PC-9 (cell line): ENCODE results near the gene ZSWIM3. TPM values are rescaled to one million over a fixed set of nuclear protein-coding genes. Genes with fewer than 3 reads are reported as not detected.

Experiments
- BruUV-seq: library from RNA; stranded (reverse); fragments of 400-500 nt; replicated peaks from 2 replicates; lab custom pipeline; 2021; lab: Mats Ljungman, UMichigan
- CTCF ChIA-PET: fragments of 300-600 bp; sonication (Branson Sonifier 250); formaldehyde crosslinking; loops from one replicate; lab custom pipeline; 2022; ENCODE audit warnings: antibody characterized with exemption; lab: Charles Lee
- POLR2A ChIA-PET: fragments of 300-600 bp; sonication (Branson Sonifier 250); formaldehyde crosslinking; loops from one replicate; lab custom pipeline; 2022; ENCODE audit warnings: antibody characterized with exemption; ENCODE audit not compliant: unreplicated experiment; lab: Charles Lee
- DNase-seq, 2 experiments: peaks; one replicate each; pipeline versions ENCODE4 v3.0.0 to v3.0.0-alpha.2; 2015 to 2022; ENCODE audit warnings: mixed read lengths in 1 of 2
- H2AFZ ChIP-seq: fragments of 200-600 bp; sonication (generic); 2 replicates; pipeline ENCODE4 v1.8.1; 2017; ENCODE audit warnings: antibody characterized with exemption
- H3F3A ChIP-seq: fragments of 200-600 bp; sonication (generic); 2 replicates; pipeline ENCODE4 v1.8.1; 2017; ENCODE audit warnings: antibody characterized with exemption, mild to moderate bottlenecking, low read depth; ENCODE audit not compliant: insufficient read depth
- H3K27ac ChIP-seq: fragments of 200-600 bp; sonication (generic); 2 replicates; pipeline ENCODE4 v1.6.1; 2016; ENCODE audit warnings: mixed run types
- H3K27me3 ChIP-seq: fragments of 200-600 bp; sonication (generic); 2 replicates; pipeline ENCODE4 v1.6.1; 2016; ENCODE audit warnings: low read depth, mixed run types; ENCODE audit not compliant: insufficient read depth
- H3K36me3 ChIP-seq: fragments of 200-600 bp; sonication (generic); 2 replicates; pipeline ENCODE4 v1.6.1; 2016; ENCODE audit warnings: low read depth, mixed run types
- H3K4me1 ChIP-seq: fragments of 200-600 bp; sonication (generic); replicated peaks from 2 replicates; pipeline ENCODE4 v1.6.1; 2016; ENCODE audit warnings: mixed run types; ENCODE audit not compliant: insufficient read depth
- H3K4me2 ChIP-seq: fragments of 200-600 bp; sonication (generic); 2 replicates; pipeline ENCODE4 v1.6.1; 2017; ENCODE audit warnings: mixed run types
- H3K4me3 ChIP-seq: fragments of 200-600 bp; sonication (generic); 2 replicates; pipeline ENCODE4 v1.6.1; 2016; ENCODE audit warnings: mixed run types
- H3K79me2 ChIP-seq: fragments of 200-600 bp; sonication (generic); 2 replicates; pipeline ENCODE4 v1.6.1; 2017; ENCODE audit warnings: low read depth, mixed run types
- H3K9me2 ChIP-seq: fragments of 200-600 bp; sonication (generic); 2 replicates; pipeline ENCODE4 v1.8.1; 2017; ENCODE audit warnings: mild to moderate bottlenecking; ENCODE audit not compliant: insufficient read depth
- H3K9me3 ChIP-seq: fragments of 200-600 bp; sonication (generic); 2 replicates; pipeline ENCODE4 v1.8.1; 2016; ENCODE audit warnings: low read depth; ENCODE audit not compliant: insufficient read depth
- H4K20me1 ChIP-seq: fragments of 200-600 bp; sonication (generic); 2 replicates; pipeline ENCODE4 v1.8.1; 2017; ENCODE audit not compliant: insufficient read depth
- EZH2 ChIP-seq: fragments of 200-600 bp; sonication (generic); IDR thresholded peaks from 2 replicates; pipeline ENCODE4 v1.8.0; 2017; ENCODE audit warnings: antibody characterized with exemption, low read depth
- intact Hi-C: fragments of 100-400 bp; cut with micrococcal nuclease; formaldehyde crosslinking; loops from one replicate; pipeline ENCODE4 v1.10.0; 2022; ENCODE audit not compliant: unreplicated experiment
- total RNA-seq: library from RNA; stranded (reverse); gene quantifications from 2 replicates; pipeline ENCODE4 v1.2.3, GENCODE V29; 2021
- TF ChIP-seq, protein P1 (sequence below): fragments of 200-600 bp; sonication (generic); conservative IDR thresholded peaks from 2 replicates; pipeline ENCODE4 v1.6.1; 2017; ENCODE audit warnings: mixed run types, antibody characterized with exemption, mild to moderate bottlenecking, moderate library complexity

The ZSWIM3 gene
- total RNA-seq, 1 experiment from 2014 or later: 2.7 TPM

- TF ChIP-seq, protein P1, sequence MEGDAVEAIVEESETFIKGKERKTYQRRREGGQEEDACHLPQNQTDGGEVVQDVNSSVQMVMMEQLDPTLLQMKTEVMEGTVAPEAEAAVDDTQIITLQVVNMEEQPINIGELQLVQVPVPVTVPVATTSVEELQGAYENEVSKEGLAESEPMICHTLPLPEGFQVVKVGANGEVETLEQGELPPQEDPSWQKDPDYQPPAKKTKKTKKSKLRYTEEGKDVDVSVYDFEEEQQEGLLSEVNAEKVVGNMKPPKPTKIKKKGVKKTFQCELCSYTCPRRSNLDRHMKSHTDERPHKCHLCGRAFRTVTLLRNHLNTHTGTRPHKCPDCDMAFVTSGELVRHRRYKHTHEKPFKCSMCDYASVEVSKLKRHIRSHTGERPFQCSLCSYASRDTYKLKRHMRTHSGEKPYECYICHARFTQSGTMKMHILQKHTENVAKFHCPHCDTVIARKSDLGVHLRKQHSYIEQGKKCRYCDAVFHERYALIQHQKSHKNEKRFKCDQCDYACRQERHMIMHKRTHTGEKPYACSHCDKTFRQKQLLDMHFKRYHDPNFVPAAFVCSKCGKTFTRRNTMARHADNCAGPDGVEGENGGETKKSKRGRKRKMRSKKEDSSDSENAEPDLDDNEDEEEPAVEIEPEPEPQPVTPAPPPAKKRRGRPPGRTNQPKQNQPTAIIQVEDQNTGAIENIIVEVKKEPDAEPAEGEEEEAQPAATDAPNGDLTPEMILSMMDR: no peak
- no peak for TF ChIP-seq EZH2
- ChIA-PET POLR2A (interaction anchor here (0.5 kb wide), 1 partner anchor 14 kb away, joined by 3 read pairs; no protein-coding TSS in a partner anchor), CTCF (no interaction called here)
- H2AFZ ChIP-seq: no peak overlapping the region
- no peaks in the 10 kb centered on the region for H3K9me2 ChIP-seq
- H3K9me3 ChIP-seq: no peaks in the 10 kb centered on the region
- H3K36me3 ChIP-seq: no peaks in the 10 kb centered on the region
- no peak overlapping the region for H3K27ac ChIP-seq
- H3F3A ChIP-seq: peaks cover 16% of the 10 kb centered on the region
- no peak overlapping the region for H3K4me2 ChIP-seq
- H3K27me3 ChIP-seq: no peaks in the 10 kb centered on the region
- no peak overlapping the region for H3K4me3 ChIP-seq
- intact Hi-C loops: no loop called here
- no peak for DNase-seq
- no peaks in the 10 kb centered on the region for H3K79me2 ChIP-seq
- no TSS peak for BruUV-seq
- no peaks in the 10 kb centered on the region for H4K20me1 ChIP-seq
- H3K4me1 ChIP-seq: peaks cover 13% of the 10 kb centered on the region; the same call in 1 of the 2 replicates
These were observed 62.4 kb downstream of the ZSWIM3 start for GRCh38 chr20:45919542-45920399.

GRCh38 chr20:45920462-45921336 lies 63.3 kb downstream of the ZSWIM3 start:
- DNase-seq: no peak
- no peak overlapping the region for H3K4me3 ChIP-seq
- intact Hi-C loops: no loop called here
- peaks cover 15% of the 10 kb centered on the region; the same call in 1 of the 2 replicates for H3F3A ChIP-seq
- no peaks in the 10 kb centered on the region for H3K9me2 ChIP-seq
- CTCF ChIA-PET: interaction anchor here (1.2 kb wide), 1 partner anchor 49 kb away, joined by 4 read pairs; no protein-coding TSS in a partner anchor
- no peaks in the 10 kb centered on the region for H3K36me3 ChIP-seq
- H2AFZ ChIP-seq: no peak overlapping the region
- POLR2A ChIA-PET: no interaction called here
- H4K20me1 ChIP-seq: no peaks in the 10 kb centered on the region
- H3K9me3 ChIP-seq: no peaks in the 10 kb centered on the region
- BruUV-seq: no TSS peak
- TF ChIP-seq, protein P1: no peak
- no peak for TF ChIP-seq EZH2
- 0 out of 2 replicates have a peak, but pooled peaks cover 8% of the 10 kb centered on the region for H3K4me1 ChIP-seq
- H3K79me2 ChIP-seq: no peaks in the 10 kb centered on the region
- H3K4me2 ChIP-seq: no peak overlapping the region
- H3K27me3 ChIP-seq: no peaks in the 10 kb centered on the region
- no peak overlapping the region for H3K27ac ChIP-seq
